Upper lobe of left lung (tissue), 6 donors: ENCODE measurements around the gene IRF2. TPM values are rescaled to one million over a fixed set of nuclear protein-coding genes. Genes with fewer than 3 reads are reported as not detected.

Experiments used
- ATAC-seq, 2 donors: fragments of 200-7000 bp; cut with Tn5 transposase; one replicate each; pipeline ENCODE4 v1.9.1; 2022; ENCODE audit warnings: mild to moderate bottlenecking in 2 of 2, moderate library complexity in 2 of 2; ENCODE audit not compliant: low FRiP score in 2 of 2
- DNase-seq, 2 donors: peaks; one replicate each; pipeline ENCODE4 v3.0.0-alpha.2; 2019 to 2020
- H3K27ac ChIP-seq, 4 donors: fragments of 200-600 bp; sonication (generic); one replicate each; pipeline ENCODE4 v1.5.1; 2016 to 2019
- H3K27me3 ChIP-seq, 4 donors: fragments of 200-600 bp; sonication (generic); one replicate each; pipeline ENCODE4 v1.5.1; 2017 to 2019
- H3K36me3 ChIP-seq, 4 donors: fragments of 200-600 bp; sonication (generic); one replicate each; pipeline ENCODE4 v1.5.1; 2016 to 2019
- H3K4me1 ChIP-seq, 4 donors: fragments of 200-600 bp; sonication (generic); one replicate each; pipeline ENCODE4 v1.5.1; 2018 to 2019
- H3K4me3 ChIP-seq, 4 donors: fragments of 200-600 bp; sonication (generic); one replicate each; pipeline ENCODE4 v1.5.1; 2017 to 2019; ENCODE audit warnings: mild to moderate bottlenecking in 2 of 4, moderate library complexity in 1 of 4
- H3K9me3 ChIP-seq, 4 donors: fragments of 200-600 bp; sonication (generic); one replicate each; pipeline ENCODE4 v1.5.1; 2018 to 2019
- EP300 ChIP-seq, 4 donors: sonication (generic); formaldehyde crosslinking; IDR thresholded peaks; one replicate each; pipeline ENCODE4 v1.5.1; 2017; ENCODE audit warnings: antibody characterized with exemption in 4 of 4, control low read depth in 2 of 4
- POLR2A ChIP-seq, 4 donors: fragments of 450-650 bp; IDR thresholded peaks; one replicate each; pipeline ENCODE4 v1.5.1; 2016 to 2017; ENCODE audit warnings: antibody characterized with exemption in 4 of 4, mild to moderate bottlenecking in 2 of 4
- POLR2AphosphoS5 ChIP-seq, 2 donors: sonication (generic); formaldehyde crosslinking; IDR thresholded peaks; one replicate each; pipeline ENCODE4 v1.5.1; 2017; ENCODE audit warnings: antibody characterized with exemption in 2 of 2
- WGBS, 2 donors: methylation state at CpG; one replicate each; pipeline ENCODE4 v1.1.5; 2017 to 2018; 5-methylcytosine and 5-hydroxymethylcytosine counted together
- total RNA-seq, 6 donors: library from RNA; depleted of rRNA in 4 of 6; stranded (reverse); fragments of >200 nt in 4 of 6; gene quantifications; one replicate each; pipeline versions ENCODE4 v1.1.0 to v1.2.1, GENCODE V29; 2016 to 2021
- TF ChIP-seq, protein P1 (sequence below), 6 experiments: fragments of 450-650 bp in 4 of 6; fragments of 200-600 bp in 2 of 6; sonication (generic) in 2 of 6; IDR thresholded peaks; one replicate each; pipeline ENCODE4 v1.5.1; 2016 to 2019; ENCODE audit warnings: antibody characterized with exemption in 6 of 6
- donor health status: DM: no; HTN: no; CAD: no; lungs with moderate emphysema.
- donor health status: DM: no; HTN: yes; CAD: no; lungs with severe emphysema.

Gene IRF2
- total RNA-seq, 6 donors from 2014 or later: 25.5 to 46.1 (median 41.7) TPM

DNA sequence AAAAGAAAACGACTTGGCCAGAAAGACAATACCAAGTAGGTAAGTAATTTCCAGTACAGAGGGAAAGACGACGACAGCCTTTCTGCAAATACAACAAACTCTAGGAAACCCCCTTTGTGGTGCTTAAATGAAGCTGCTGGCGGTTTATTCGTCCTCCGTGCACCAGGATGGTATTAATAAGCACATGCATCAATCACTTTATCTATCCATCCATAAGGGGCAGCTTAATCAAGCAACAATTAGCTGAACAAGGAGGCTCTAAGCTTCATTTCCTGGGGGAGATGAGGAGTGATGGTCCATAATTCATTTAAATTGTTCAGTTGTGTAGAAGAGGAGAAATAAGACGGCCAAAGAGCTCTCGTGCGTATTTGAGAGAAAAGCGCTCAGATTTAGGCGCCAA lies 26.2 kb downstream of the IRF2 start:
- H3K27ac ChIP-seq: peak overlapping the region; percentile 80 to 90 (median 87)
- ATAC-seq: no peak
- peak overlapping the region in 3 of 4 donors; percentile 30 to 46 (median 43) for H3K4me3 ChIP-seq
- peaks cover 0 to 6% (median 1%) of the 10 kb centered on the region in 4 donors for H3K36me3 ChIP-seq
- no peak for DNase-seq
- H3K9me3 ChIP-seq: no peaks in the 10 kb centered on the region
- no peaks in the 10 kb centered on the region for H3K27me3 ChIP-seq
- H3K4me1 ChIP-seq: peaks cover 62 to 77% (median 72%) of the 10 kb centered on the region in 4 donors
- no peak for TF ChIP-seq EP300 (IDR thresholded peaks at IDR 0.05)
- TF ChIP-seq POLR2AphosphoS5 (IDR thresholded peaks at IDR 0.05): no peak
- WGBS, 2 donors: 51 to 54% methylated on average over 11 of the region's 11 CpGs

DNA sequence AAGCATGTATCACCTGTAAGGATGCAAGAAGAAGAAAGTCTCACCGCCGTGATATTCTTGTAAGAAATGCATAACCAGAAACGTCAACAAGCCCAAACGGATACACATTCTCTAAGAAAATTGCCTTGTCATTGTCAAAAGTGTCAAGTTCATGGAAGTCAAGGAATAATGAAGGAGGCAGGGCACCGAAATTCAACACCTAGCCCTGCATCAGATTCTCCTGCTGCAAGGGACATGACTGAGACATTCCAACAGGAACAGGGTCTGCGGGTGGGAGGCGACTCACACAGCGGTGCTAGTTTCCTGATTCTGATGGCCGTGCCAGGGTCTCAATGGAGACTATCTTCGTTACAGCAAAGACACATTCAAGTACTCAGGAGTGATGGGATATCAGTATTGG lies 26.7 kb downstream of the IRF2 start:
- Histone ChIP-seq H3K27ac (peak overlapping the region; percentile 80 to 90 (median 87)), H3K36me3 (peaks cover 0 to 6% (median 1%) of the 10 kb centered on the region in 4 donors)

DNA sequence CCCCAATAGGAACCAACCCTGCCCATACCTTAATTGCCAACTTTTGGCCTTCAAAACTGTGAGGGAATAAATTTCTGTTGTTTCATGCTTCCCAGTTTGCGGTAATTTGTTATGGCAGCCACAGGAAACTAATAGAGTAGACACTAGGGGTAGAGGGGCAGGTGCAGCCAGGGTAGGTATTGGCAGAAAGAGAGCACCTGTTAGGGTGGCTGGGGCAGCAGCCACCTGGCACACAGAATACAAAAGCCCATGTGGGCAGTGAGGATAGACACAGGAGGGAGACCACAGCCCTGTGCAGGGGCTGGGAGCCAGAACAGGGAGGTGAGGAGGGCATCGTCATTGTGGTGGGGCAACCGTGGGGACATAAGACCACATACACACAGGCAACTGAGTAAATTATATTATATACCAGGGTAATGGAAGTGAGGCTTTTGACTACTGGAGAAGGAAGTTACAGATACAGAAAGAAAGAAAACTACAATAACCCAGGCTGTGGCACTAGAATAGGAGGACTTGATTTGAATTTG lies 28.2 kb downstream of the IRF2 start:
- Histone ChIP-seq H3K4me1 (peaks cover 58 to 78% (median 73%) of the 10 kb centered on the region in 4 donors), H3K27ac (peak overlapping the region in 2 of 4 donors; percentile 52 to 54), H3K36me3 (no peaks in the 10 kb centered on the region), H3K4me3 (no peak overlapping the region), H3K9me3 (no peaks in the 10 kb centered on the region), H3K27me3 (no peaks in the 10 kb centered on the region)
- no peak for DNase-seq
- WGBS, 2 donors: 65 to 85% methylated on average over 3 of the region's 3 CpGs
- TF ChIP-seq POLR2A (IDR thresholded peaks at IDR 0.05): no peak
- TF ChIP-seq EP300 (IDR thresholded peaks at IDR 0.05): no peak
- no peak for TF ChIP-seq POLR2AphosphoS5 (IDR thresholded peaks at IDR 0.05)
- TF ChIP-seq, protein P1, sequence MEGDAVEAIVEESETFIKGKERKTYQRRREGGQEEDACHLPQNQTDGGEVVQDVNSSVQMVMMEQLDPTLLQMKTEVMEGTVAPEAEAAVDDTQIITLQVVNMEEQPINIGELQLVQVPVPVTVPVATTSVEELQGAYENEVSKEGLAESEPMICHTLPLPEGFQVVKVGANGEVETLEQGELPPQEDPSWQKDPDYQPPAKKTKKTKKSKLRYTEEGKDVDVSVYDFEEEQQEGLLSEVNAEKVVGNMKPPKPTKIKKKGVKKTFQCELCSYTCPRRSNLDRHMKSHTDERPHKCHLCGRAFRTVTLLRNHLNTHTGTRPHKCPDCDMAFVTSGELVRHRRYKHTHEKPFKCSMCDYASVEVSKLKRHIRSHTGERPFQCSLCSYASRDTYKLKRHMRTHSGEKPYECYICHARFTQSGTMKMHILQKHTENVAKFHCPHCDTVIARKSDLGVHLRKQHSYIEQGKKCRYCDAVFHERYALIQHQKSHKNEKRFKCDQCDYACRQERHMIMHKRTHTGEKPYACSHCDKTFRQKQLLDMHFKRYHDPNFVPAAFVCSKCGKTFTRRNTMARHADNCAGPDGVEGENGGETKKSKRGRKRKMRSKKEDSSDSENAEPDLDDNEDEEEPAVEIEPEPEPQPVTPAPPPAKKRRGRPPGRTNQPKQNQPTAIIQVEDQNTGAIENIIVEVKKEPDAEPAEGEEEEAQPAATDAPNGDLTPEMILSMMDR (IDR thresholded peaks at IDR 0.05): no peak
- no peak for ATAC-seq

More for the DNA sequence above, 26.7 kb downstream of the IRF2 start:
- no peaks in the 10 kb centered on the region for H3K27me3 ChIP-seq
- H3K9me3 ChIP-seq: no peaks in the 10 kb centered on the region
- H3K4me1 ChIP-seq: peaks cover 58 to 75% (median 69%) of the 10 kb centered on the region in 4 donors
- H3K4me3 ChIP-seq: no peak overlapping the region
- 50 to 52% methylated on average over 9 to 10 of the region's 10 CpGs for WGBS, 2 donors
- ATAC-seq (no peak), DNase-seq (no peak)
- TF ChIP-seq, protein P1 (IDR thresholded peaks at IDR 0.05): no peak
- no peak for TF ChIP-seq EP300 (IDR thresholded peaks at IDR 0.05)
- no peak for TF ChIP-seq POLR2AphosphoS5 (IDR thresholded peaks at IDR 0.05)
- TF ChIP-seq POLR2A (IDR thresholded peaks at IDR 0.05): no peak

DNA sequence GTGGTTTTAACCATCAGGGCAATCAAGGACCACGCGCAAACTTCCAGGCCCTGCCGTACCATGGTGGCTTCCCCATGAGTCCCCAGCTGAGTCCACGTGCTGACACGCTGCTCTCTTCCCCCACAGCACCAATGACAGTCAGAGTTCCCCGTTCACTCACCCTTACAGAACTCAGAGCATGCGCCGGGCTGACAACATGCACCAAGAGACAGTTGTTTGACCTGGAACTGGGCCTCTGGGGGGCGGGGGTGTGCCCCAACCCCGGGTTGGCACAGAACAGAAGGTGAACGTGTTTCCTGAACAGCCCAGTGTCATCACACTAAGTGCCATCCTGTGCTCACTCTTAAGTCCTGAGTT lies 29.4 kb downstream of the IRF2 start:
- Histone ChIP-seq H3K4me3 (no peak overlapping the region), H3K27me3 (no peaks in the 10 kb centered on the region), H3K4me1 (peaks cover 53 to 78% (median 72%) of the 10 kb centered on the region in 4 donors), H3K36me3 (no peaks in the 10 kb centered on the region), H3K27ac (peak overlapping the region; percentile 27 to 54 (median 52)), H3K9me3 (no peaks in the 10 kb centered on the region)
- peak; percentile 22 to 41 for ATAC-seq
- no peak for TF ChIP-seq POLR2A (IDR thresholded peaks at IDR 0.05)
- no peak for TF ChIP-seq EP300 (IDR thresholded peaks at IDR 0.05)
- TF ChIP-seq, protein P1 (IDR thresholded peaks at IDR 0.05): no peak
- no peak for TF ChIP-seq POLR2AphosphoS5 (IDR thresholded peaks at IDR 0.05)
- WGBS, 2 donors: 56 to 67% methylated on average over 10 to 11 of the region's 11 CpGs
- DNase-seq: no peak

DNA sequence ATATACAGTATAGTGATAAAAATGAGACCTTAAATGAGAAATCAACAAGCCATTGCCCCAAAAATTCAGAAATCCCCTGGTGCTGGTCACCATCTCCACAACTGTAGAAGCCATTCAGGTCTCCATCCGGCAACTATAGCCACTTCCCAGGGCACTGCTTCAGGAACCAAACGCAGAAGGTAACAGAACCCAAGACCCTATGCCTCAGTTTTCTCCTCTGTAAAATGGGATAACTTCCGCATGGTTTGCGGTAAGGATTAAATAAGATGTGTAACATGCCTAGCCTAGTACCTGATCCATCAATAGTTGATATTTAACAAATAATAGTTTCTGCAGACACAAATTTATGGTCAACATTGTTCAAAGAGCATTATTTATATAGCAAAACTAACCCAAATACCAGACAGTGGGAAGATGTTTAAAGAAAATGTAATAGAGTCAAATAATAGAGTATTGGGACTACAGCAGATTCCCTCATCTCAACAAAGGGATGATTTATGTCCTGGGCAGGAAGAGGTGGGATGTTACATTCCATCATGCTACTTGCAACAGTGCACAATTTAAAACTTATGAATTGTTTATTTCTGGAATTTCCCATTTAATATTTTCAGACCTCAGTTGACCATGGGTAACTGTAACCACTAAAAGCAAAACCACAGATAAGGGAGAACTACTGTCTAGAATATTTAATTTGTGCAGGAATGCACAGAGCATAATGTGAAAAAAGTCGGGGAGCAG lies 30.0 kb downstream of the IRF2 start:
- Histone ChIP-seq H3K27me3 (no peaks in the 10 kb centered on the region), H3K4me1 (peaks cover 53 to 78% (median 72%) of the 10 kb centered on the region in 4 donors), H3K27ac (peak overlapping the region in 2 of 4 donors; percentile 52 to 54), H3K36me3 (no peaks in the 10 kb centered on the region), H3K9me3 (no peaks in the 10 kb centered on the region), H3K4me3 (no peak overlapping the region)
- 86 to 90% methylated on average over 5 of the region's 5 CpGs for WGBS, 2 donors
- no peak for TF ChIP-seq POLR2A (IDR thresholded peaks at IDR 0.05)
- TF ChIP-seq, protein P1 (IDR thresholded peaks at IDR 0.05): no peak
- no peak for TF ChIP-seq EP300 (IDR thresholded peaks at IDR 0.05)
- DNase-seq: no peak
- no peak for ATAC-seq
